Stimulated activated CD4-positive, alpha-beta T cell treated with anti-CD3 and anti-CD28 coated beads, Interleukin-1b, Interleukin-23, amount 100 ng/mL, for 24 hours (primary cell): ENCODE data around the gene TNNT2.

Experiments
- DNase-seq, 4 experiments: peaks; one replicate each; pipeline ENCODE4 v3.0.0-alpha.2; 2020; ENCODE audit warnings: low read depth in 4 of 4, low spot score in 1 of 4

Gene TNNT2

DNA sequence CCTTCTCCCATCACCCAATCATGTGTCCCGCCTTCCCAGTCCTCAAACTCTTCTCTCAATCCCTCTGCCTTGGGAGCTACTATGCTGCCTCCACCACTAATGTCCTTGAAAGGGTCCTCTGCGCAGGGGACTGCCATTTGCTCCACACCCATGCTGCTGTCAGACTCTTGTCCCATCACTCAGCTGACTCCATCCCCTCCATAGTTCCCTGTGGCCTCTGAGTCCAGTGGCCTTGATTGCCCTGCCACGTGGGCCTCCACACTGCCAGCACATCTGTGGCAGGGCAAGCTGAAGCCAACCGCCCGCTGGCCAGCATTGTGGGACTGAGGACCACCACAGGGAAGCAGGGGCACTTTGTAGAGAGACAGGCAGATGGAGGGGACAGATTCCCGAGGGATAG lies 1.3 kb upstream of the TNNT2 start:
- DNase-seq = no peak

DNA sequence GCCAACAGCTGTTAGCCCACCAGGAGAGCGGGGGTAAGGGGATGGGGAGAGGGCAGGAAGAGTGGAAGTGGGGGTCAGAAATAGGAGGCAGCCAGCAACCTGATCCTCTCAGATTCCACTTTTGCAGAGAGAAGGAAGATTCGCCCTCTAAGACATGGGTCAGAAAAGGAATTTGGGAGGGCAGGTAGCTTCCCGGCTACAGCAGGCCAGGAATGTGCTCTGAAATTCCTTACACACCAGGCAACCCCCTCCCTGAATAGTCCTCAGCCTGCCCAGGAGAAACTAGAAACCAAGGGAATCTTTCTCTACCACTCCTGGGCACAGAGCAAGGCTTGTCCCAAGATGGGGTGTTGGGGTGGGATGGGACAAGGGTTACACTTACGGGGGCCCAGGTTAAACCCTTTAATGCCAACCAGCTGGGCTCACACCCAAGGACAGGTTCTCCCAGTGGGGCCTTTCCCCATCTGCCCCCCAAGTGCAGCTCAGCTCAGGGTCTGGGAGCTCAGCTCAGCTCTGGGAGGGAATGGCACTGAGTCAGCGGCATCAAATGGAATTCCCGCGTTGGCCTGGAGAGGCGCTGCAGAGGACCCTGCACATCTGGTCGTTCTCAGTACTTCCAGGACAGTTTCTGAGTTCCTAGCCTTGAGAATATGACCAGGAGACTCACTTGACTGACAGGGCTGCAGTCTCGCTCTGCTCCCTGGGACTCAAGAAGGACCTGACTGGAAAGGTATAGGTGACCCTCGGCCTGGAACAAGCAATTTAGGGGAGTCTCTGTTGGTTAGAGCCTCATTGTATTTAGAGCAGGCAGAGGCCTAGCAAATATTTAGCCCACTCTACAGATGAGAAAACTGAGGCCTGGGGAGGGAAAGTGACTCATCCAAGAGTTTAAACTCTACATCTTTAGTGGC lies 761 bp downstream of the TNNT2 start:
- no peak for DNase-seq

DNA sequence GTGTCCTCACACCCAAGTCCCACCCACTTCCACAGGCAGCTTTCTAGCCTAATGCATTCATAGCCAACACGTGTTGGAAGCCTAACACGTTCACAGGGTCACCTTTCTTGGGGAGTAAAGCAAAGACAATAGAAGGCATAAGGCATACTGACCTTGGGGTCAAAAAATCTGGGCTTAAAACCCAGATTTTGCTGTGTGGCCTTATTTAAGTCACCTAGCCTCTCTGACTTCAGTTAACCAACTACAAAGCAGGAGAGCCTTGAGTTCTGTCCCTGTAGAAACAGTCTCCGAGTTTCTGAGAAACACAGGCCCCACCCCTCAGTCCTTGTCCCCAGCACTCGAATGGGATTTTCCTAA lies 1.4 kb downstream of the TNNT2 start:
- DNase-seq = no peak

DNA sequence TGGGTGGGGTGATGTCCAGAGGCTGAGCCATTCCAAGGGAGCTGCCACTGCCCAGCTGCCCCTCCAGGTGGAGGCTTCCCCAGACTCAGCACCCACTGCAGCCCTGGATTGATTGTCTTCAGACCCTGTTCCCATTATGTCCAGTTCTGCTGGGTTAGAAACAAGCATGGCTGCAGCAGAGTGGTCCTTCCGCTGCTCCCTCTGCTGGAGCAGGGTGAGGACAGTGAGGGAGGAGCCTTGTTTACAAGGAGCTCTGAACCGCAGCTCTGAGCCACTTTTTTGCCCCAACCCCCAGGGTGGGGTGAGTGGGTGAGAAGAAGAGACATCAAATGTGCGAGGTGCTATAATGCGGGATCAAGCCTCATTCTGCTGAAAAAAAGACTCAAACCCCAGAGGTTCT lies 2.3 kb downstream of the TNNT2 start:
- no peak for DNase-seq

DNA sequence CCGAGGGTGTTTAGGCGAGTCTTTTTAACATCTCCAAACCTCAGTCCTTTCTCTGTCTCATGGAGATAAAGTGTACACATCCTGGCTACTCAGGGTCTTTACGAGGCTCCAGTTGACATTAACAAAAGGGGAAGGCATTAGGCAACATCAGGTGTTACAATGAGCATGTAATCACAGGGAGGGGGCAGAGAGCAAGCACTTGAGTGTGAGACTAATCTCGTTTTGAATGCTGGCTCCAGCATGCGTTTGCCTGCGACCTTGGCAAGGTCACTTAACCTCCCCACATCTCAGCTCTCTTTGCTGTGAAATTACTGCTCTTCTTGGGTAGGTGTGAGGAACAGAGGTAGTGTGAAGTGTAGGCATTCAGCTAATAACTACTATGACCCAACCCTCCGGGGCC lies 3.1 kb downstream of the TNNT2 start:
- no peak for DNase-seq

DNA sequence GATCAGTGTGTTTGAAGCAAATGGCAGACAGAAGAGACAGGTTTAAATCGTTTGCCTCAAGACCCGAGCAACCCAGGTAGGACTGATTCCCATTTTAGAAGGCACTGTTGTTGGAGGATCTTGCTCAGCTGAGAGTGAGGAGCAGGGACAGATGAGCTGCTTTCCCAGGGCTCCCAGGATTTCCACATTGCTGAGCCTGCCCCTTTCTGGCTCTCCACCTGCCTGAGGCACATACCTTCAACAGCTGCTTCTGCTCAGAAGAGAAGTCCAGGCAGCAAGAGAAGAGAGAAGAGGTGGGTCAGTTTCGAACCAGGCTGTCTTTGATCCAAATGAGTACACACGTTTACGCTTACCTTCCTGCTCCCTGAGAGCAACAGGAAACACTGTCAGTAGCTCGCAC lies 5.7 kb downstream of the TNNT2 start:
- no peak for DNase-seq

DNA sequence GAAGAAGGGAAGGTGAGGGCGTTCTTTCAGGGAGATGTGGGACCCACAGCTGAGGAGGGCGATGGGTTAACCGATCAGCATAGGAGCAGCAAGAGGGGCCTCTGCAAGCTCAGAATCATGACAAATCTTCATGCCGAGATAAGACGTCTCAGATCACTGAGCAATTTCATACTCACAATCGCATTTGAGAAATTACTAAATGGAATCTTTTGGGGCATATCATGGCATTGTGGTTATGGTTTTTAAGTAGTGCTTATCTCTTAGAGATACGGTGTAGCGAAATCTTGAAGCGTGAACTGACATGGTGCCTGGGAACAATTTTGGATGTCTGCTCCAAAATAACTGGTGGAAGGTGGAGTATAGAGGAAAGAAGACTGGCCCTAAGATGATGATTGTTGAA lies 6.2 kb downstream of the TNNT2 start:
- DNase-seq = no peak

DNA sequence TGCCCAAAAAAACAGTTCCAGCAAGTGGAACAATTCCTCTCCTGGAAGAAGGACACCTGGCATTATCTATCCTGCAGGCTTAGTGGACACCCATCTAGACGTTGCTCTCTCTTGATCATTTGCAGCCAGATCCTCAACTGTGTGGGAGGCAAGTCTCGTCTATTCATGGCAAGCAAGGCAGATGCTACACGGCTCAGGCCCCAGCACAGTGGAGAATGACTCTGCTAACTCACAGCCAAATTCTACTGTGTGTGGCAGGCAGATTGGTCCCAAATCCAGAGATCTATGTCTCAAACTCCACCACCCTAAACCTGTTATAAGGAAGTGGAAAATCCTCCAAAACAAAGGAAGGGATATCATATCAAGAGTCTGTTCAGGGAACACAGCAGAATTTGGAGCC lies 7.0 kb downstream of the TNNT2 start:
- DNase-seq = no peak

DNA sequence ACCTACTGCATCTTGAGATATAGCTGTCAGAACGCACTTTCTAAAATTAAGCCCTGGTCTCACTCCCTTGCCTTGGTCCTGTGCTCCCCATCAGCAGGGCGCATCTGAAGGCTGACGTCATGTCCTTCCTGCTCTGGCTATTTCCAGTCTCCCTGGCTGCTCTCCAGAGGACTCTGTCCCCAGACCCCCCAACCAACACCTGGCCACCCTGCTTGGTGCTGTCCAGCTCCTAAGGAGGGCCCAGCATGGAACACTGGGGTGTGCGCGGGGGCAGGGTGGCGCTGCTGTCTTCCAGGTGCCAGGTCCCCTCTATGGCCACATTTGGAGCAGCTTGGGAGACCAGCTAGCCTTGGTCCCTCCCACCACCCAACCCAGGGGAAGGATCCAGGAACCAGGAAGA lies 8.3 kb downstream of the TNNT2 start:
- DNase-seq = no peak

DNA sequence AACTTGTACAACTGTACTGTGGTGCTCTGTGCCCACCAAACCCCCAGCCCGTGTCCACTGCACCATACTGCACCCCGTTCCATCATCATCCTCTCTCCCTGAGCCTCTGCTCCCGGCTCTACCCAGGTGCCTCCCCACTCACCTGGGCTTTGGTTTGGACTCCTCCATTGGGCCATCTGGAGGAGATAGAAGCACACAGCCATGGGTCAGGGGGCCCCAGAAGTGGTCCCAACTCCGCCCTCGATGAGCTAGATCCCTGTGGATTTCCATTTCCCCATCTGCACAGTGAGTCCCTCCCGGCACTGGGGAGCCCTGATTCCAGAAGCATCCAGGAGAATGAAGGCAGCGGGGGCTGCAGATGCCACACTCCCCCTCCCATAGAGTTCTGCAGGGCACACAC lies 10.8 kb downstream of the TNNT2 start:
- DNase-seq = no peak

DNA sequence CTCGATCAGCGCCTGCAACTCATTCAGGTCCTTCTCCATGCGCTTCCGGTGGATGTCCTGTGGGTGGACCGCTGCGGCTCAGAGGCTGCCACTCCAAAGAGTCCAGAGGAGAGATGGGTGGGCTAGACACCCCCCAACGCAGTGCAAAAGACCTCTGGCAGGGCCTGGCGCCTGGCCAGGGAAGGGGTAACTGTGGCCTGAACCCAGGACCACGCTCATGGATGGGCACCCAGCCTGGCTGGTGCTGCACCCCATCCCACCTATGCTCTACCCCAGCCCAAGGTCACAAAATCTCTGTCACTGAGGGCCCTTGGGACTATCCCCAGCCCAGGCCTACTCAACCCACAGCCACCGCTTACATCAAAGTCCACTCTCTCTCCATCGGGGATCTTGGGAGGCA lies 12.2 kb downstream of the TNNT2 start:
- DNase-seq = no peak

DNA sequence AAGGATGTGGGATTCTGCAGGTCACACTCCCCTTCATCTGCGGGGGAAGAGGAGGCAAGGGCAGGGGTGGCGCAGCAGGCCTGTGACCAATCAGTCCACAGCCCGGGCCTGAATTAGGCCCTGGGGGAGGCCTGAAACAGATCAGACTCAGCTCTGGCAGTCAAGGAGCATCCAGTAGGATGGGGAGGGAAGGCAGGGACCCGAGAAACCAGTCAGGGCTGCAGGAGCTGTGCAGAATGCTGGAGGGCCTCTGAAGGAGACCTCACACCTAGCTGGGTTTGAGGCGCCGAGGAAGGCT lies 12.7 kb downstream of the TNNT2 start:
- no peak for DNase-seq

DNA sequence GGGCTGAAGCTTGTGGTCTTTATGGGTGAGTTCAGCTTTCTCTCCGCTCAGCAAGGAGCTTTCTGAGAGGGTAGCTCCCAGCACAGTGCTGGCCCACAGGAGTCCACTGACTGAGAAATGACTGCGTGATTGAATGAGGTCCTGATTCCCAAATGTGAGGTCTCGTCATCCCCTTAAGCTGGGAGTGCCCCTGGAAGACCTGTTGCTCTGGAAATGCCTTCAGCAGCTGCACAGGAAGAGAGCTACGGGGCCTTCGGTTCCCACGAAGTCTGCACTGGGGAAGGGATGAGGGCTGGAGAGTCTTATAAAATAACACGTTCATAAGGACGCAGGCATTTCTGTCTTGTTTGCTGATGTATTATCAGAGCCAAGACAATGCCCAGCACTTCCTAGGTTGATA lies 14.0 kb downstream of the TNNT2 start:
- no peak for DNase-seq

DNA sequence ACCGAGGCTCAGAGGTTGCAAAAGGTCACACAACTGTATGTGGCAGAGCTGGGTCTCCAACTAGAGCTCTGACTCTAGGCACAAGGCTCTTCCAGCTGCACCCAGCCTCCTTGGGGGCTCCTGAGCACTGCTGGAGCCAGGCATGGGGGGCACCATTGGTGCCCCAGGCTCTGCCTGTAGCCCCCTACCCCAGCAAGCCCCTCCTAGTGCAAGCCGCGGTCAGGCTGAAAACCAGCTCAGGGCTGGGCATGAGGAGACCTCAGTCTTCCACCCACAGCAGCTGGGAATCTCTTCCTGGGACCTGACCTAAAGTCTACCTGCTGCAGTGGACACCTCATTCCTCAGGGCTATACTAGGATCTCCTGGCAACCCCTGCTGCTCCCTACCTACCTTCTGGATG lies 14.6 kb downstream of the TNNT2 start:
- DNase-seq = no peak

DNA sequence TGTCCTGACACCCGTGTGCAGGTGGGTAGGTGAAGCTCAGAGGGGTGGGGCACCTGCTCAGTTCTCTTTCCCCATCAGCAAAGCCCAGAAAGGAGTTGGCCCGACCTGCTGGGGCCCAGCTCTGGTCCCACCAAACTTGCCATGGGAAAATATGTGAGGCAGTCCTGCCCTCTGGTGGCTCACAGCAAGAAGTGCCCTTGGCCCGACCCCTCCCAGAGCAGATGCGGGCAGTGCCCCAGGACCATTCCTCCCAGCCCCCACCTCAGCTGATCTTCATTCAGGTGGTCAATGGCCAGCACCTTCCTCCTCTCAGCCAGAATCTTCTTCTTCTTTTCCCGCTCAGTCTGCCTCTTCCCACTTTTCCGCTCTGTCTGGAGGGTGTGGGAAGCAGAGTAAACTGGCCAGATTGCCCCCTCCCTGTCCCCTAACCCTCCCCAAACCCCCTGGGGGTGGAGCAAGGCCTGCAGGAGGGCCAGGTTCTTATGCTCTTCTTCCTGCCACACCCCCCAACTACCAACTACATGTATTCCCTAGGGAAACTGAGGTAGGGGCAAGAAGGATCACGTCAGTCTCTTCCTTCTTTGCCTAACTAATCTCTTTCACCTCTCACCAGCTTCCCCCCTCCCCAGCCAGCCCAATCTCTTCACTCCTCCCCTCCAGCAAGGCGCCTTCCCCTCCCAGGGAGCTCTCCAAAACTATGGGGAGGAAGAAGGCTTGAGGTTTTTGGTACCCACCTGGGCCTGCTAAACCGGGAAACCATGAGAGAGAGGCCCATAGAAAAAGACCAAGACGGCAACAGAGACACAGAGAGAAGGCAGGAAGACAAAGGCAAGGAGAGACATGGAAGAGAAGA lies 15.6 kb downstream of the TNNT2 start:
- peak in 1 of 4 experiments; percentile 11 for DNase-seq

DNA sequence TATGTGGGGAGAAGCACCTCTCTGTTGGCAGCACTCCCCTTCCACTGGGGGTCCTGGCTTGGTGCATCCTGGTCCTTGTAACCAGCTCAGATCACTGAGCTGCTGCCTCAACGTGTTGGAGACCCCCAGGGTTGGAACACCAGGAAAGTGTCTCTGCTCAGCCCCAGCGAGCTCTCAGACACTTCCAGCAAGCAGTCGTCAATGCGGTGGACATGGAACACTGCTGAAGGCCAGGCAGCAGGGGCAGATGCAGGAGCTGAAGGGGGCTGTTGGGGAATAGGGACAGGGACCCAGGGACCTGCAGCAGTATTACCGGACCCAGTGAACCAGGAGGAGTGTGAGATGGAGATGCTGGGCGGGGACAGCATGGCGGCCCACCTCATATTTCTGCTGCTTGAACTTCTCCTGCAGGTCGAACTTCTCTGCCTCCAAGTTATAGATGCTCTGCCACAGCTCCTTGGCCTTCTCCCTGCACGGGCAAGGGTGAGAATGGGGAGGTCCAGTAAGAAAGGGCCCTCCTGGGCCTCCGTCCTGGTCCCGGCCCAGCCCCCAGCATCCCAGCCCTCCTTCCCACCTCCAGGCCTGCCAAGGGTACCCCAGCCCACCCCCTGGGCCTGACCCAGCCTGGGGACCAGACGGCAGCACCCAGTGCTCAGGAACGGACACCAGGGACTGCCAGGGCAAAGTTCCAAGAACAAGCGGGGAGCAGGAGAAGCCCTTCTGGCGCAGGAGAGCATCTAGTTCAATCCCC lies 16.4 kb downstream of the TNNT2 start:
- no peak for DNase-seq

DNA sequence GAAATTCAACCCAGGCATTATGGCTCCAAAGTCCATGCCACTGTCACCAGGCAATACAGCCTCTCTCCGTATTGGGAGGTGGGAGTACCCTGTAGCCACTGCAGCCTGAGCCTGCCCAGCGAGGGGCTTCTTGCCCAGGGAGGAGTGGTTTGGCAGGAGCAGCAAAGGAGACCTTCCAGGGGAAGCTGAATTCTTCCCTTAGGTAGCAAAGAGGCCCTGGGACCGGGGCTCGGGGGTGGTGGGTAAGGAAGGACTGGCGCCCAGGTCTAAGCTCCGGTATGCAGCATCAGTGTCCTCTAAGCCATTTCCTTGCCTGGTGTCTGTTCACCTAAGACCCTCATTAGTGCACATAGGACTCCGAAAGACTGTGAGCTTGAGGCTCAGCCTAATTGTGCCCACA lies 17.0 kb downstream of the TNNT2 start:
- no peak for DNase-seq

DNA sequence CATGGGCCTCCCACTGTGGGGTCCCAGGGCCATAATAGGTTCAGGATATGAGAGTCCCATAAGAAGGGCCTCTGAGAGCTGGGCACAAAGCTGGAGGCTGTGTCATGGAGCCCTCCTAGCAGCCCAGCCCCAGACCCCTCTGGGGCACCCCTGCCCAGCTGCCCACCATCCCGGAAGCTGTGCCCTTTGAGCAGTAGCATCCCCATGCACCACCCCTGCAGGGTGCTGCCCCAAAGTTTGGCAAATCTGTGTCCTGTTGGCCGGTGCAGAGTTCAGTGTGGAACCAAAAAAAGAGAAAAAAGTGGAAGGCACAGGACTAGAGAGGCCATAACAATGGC lies 17.6 kb downstream of the TNNT2 start:
- no peak for DNase-seq

DNA sequence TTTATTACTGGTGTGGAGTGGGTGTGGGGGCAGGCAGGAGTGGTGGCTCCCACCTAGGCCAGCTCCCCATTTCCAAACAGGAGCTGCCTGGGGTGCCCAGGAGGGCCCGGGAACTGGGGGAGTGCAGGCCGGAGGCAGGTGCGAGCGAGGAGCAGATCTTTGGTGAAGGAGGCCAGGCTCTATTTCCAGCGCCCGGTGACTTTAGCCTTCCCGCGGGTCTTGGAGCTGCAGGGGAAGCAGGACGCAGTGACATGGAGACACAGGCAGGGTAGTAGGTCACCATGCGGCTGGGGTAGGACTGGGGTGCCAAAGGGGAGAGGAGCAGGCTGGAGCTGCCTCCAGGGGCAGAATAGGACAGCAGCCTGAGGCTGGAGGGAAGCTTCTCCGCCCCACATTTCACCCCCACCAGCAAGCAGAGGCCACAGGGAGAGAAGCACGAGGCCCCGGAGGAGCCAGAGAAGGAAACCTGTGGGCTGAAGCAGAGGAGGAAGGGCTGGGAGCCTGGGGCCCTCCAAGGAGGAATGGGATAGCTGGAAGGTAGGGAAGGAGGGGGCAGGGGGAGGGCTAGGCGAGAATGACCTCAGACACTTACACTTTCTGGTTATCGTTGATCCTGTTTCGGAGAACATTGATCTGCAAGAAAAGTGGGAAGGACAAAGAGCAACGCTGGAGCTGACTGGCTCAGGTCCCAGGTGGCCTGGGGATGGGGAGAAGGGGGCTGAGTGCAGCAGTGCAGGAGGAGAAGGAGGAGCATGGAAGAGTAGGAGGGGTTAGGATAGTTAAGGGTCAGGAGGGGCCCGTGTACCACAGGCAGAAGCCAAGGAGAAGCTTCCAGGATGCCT lies 18.2 kb downstream of the TNNT2 start:
- DNase-seq = no peak

DNA sequence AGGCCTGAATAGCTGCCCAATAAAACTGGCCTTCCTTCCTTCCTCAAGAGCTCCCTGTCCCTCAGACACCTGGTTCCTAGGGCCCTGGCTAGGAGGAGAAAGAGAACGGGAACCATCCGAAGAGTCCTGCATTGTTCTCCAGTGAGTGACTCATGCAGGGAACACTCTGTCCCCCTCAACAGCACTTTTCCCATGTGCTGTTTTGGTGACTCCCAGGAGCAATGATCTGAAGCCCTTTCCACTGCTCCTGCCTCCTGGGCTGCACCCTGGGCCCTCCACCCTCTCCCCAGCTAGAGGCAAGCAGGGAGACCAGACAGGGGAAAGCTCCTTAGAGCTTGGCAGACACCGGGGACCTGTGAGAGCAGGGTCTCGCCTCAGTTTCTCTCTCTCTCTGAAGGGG lies 18.9 kb downstream of the TNNT2 start:
- DNase-seq = no peak

DNA sequence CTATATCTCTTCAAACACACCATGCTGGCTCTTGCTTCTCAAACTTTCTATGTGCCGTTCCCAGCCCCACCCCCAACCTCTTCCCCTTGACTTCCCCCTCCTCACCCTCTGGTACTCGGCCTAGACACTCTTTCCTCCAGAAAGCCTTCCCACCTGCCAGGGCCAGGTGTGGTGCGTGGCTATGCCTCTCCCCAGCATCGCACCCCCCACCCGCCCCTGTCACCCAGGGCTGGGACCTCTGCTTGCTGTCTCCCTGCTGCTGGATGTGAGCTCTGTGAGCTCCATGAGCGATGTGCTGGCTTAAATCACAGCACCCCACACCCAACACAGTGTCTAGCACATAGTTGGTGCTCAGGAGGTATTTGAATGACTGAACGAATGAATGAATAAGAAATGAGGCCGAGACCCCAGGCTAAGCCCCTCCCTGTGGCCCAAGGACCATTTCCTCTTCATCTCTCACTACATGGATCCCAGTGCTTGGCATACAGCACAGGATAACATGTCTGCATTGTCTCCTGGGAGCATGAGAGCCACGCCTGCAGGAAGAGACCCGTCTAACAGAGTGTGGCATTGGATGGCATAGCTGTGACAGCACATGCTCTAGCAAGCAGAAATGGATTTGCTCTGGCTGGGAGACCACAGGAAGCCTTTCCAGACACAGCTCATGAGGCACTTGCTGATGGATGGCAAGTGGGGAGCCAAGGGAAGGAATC lies 19.7 kb downstream of the TNNT2 start:
- no peak for DNase-seq
